Stomach (tissue), 9 donors: ENCODE results near the gene CLSTN2. TPM values are rescaled to one million over a fixed set of nuclear protein-coding genes. Genes with fewer than 3 reads are reported as not detected.

Experiments
- DNase-seq, 2 donors: peaks; one replicate each; pipeline versions ENCODE4 v3.0.0 to v3.0.0-alpha.2; 2013 to 2019
- H3K27ac ChIP-seq, 5 donors: fragments of 200-600 bp in 4 of 5; sonication (generic) in 4 of 5; one replicate each; pipeline ENCODE4 v1.5.1; 2013 to 2019; ENCODE audit warnings: mild to moderate bottlenecking in 1 of 5, moderate library complexity in 1 of 5
- H3K27me3 ChIP-seq, 3 donors: fragments of 200-600 bp; sonication (generic); one replicate each; pipeline ENCODE4 v1.5.1; 2017 to 2019; ENCODE audit warnings: mixed run types in 1 of 3
- H3K36me3 ChIP-seq, 4 donors: fragments of 200-600 bp; sonication (generic); 1 replicate in 3 of 4; 2 replicates in 1 of 4; pipeline ENCODE4 v1.5.1; 2016 to 2019
- H3K4me1 ChIP-seq, 4 donors: fragments of 200-600 bp; sonication (generic); one replicate each; pipeline ENCODE4 v1.5.1; 2016 to 2019
- H3K4me3 ChIP-seq, 4 donors: fragments of 200-600 bp; sonication (generic) in 3 of 4; one replicate each; pipeline ENCODE4 v1.5.1; 2016 to 2019; ENCODE audit warnings: mild to moderate bottlenecking in 1 of 4
- H3K9me3 ChIP-seq, 4 donors: fragments of 200-600 bp; sonication (generic); one replicate each; pipeline ENCODE4 v1.5.1; 2016 to 2019
- CTCF ChIP-seq, 7 experiments: fragments of 450-650 bp in 4 of 7; fragments of 200-600 bp in 3 of 7; sonication (generic) in 3 of 7; IDR thresholded peaks; one replicate each; pipeline ENCODE4 v1.5.1; 2016 to 2019; ENCODE audit warnings: antibody characterized with exemption in 7 of 7, control low read depth in 2 of 7, mild to moderate bottlenecking in 1 of 7
- EP300 ChIP-seq: sonication (generic); formaldehyde crosslinking; IDR thresholded peaks from one replicate; pipeline ENCODE4 v1.6.1; 2017; ENCODE audit warnings: antibody characterized with exemption
- POLR2A ChIP-seq, 4 donors: fragments of 450-650 bp; IDR thresholded peaks; one replicate each; pipeline ENCODE4 v1.6.1; 2016; ENCODE audit warnings: antibody characterized with exemption in 4 of 4, control low read depth in 2 of 4, mild to moderate bottlenecking in 1 of 4, moderate library complexity in 1 of 4
- POLR2AphosphoS5 ChIP-seq, 3 donors: sonication (generic); formaldehyde crosslinking; IDR thresholded peaks; one replicate each; pipeline ENCODE4 v1.6.1; 2016; ENCODE audit warnings: antibody characterized with exemption in 3 of 3
- WGBS, 5 donors: extraction: QIAGEN DNeasy Blood & Tissue Kit in 3 of 5; methylation state at CpG; one replicate each; pipeline versions ENCODE4 v1.1.5 to v1.1.7; 2013 to 2018; 5-methylcytosine and 5-hydroxymethylcytosine counted together
- intact Hi-C: fragments of 100-400 bp; cut with DNase I; formaldehyde crosslinking; loops from one replicate; pipeline ENCODE4 v1.15.1; 2023; ENCODE audit warnings: low total_unique reads
- polyA plus RNA-seq, 3 donors: library from polyadenylated mRNA; stranded (reverse); fragments of 200-250 nt; gene quantifications; one replicate each; pipeline ENCODE4 v1.2.3, GENCODE V29; 2013
- total RNA-seq, 5 donors: library from RNA; depleted of rRNA; stranded (reverse); fragments of >200 nt; gene quantifications; one replicate each; pipeline versions ENCODE4 v1.1.0 to v1.2.3, GENCODE V29; 2014 to 2016
- donor health status: healthy with polysubstance abuse.
- donor health status: Bipolar disorder and iron deficiency.
- donor health status: healthy.

The CLSTN2 gene
- total and polyA plus RNA-seq, 8 donors, result 0.10 to 5.4 (median 1.7) TPM

DNA sequence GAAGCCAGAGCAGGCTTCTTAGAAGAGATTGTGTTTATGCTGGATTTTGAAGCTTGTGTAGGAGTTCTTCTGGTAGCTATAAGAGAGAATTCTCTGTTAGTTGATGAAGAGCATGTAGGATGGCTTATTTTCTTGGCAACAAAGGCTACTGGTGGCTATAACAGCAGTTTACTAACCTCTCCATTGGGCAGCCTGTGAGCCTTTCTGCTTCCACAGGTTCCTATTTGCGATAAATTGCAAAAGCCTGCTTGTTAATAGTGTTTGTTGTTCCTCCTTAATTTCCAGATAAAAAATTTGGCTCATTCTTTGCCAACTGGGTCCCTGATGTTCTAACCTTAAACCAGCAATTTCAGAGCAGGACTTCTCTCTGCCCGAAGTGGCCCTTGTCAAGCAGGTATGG lies 452.3 kb downstream of the CLSTN2 start:
- Histone ChIP-seq H3K27me3 (no peaks in the 10 kb centered on the region), H3K9me3 (no peaks in the 10 kb centered on the region), H3K4me3 (no peak overlapping the region), H3K4me1 (peaks cover 0 to 8% (median 3%) of the 10 kb centered on the region in 4 donors), H3K27ac (no peak overlapping the region), H3K36me3 (no peaks in the 10 kb centered on the region)
- intact Hi-C loops, result no loop called here
- WGBS, 5 donors, result 67 to 90% (median 87%) methylated on average over 2 of the region's 2 CpGs
- TF ChIP-seq POLR2AphosphoS5 (IDR thresholded peaks at IDR 0.05) (no peak), POLR2A (IDR thresholded peaks at IDR 0.05) (no peak), CTCF (IDR thresholded peaks at IDR 0.05) (no peak), EP300 (no peak)
- no peak for DNase-seq

- Histone ChIP-seq H3K36me3 (no peaks in the 10 kb centered on the region), H3K9me3 (no peaks in the 10 kb centered on the region), H3K4me1 (peaks cover 0 to 7% (median 3%) of the 10 kb centered on the region in 4 donors), H3K27ac (no peak overlapping the region), H3K4me3 (no peak overlapping the region), H3K27me3 (no peaks in the 10 kb centered on the region)
- no peak for TF ChIP-seq POLR2A (IDR thresholded peaks at IDR 0.05)
- TF ChIP-seq CTCF (IDR thresholded peaks at IDR 0.05), result no peak
- TF ChIP-seq POLR2AphosphoS5 (IDR thresholded peaks at IDR 0.05), result no peak
- TF ChIP-seq EP300, result no peak
- 53 to 70% (median 64%) methylated on average over 2 of the region's 2 CpGs for WGBS, 5 donors
- intact Hi-C loops, result no loop called here
- no peak for DNase-seq
These were observed 453.4 kb downstream of the CLSTN2 start for GRCh38 chr3:140388202-140388922.

DNA sequence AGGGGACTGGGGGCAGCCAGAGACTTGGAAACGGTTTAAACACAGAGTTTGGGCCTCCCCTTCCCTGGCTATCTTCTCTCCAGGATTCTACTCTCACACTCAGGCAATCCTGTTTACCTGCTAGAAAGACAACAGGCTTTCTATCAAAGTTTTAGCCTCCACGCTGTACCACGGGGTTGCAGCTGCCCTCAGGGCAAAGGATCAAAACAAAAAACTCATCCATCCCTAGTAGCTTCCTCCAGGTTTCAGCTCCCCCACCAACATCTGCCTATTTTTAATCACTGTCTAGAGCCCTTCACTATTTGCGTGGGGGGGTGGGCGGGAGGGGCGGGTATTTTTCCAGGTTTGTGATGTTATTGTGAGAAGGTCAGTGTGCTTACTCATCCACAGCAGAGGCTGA lies 456.1 kb downstream of the CLSTN2 start:
- Histone ChIP-seq H3K4me3 (no peak overlapping the region), H3K9me3 (no peaks in the 10 kb centered on the region), H3K4me1 (peaks cover 0 to 5% (median 0%) of the 10 kb centered on the region in 4 donors), H3K27ac (no peak overlapping the region), H3K36me3 (no peaks in the 10 kb centered on the region), H3K27me3 (no peaks in the 10 kb centered on the region)
- no peak for TF ChIP-seq EP300
- no peak for TF ChIP-seq CTCF (IDR thresholded peaks at IDR 0.05)
- TF ChIP-seq POLR2A (IDR thresholded peaks at IDR 0.05), result no peak
- no peak for TF ChIP-seq POLR2AphosphoS5 (IDR thresholded peaks at IDR 0.05)
- intact Hi-C loops, result no loop called here
- WGBS, 5 donors, result 42 to 74% (median 55%) methylated on average over 6 of the region's 6 CpGs
- DNase-seq, result no peak

DNA sequence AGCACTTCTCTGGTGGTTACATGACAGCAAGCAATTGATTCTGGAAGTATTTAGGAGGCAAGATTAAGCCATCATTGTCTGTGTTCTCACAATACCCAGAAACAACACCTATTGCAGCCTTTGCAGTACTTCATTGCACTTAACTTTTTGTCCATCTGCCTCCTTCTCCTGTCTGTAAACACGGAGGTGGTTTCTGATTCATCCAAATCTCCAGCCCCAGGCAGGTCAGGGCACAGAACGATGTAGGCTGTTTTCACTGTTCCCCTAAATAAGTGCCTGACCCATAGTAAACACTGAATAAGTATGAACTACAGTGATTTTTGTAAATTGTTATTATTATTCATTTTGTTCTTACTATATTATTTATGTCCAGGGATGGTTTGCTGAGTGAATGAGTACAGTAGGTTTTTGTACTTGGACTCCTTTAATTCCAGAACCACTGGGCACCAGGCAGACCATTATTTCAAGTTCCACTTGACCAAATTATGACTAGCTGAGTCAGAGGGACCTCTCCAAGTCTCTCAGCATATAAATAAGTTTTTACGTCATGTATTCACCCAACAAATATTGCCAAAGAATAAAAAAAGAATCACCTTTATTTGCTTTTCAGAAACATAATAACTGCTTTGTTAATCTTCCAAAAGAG lies 459.6 kb downstream of the CLSTN2 start:
- no peaks in the 10 kb centered on the region for H3K27me3 ChIP-seq
- no peaks in the 10 kb centered on the region for H3K9me3 ChIP-seq
- H3K4me3 ChIP-seq, result no peak overlapping the region
- DNase-seq, result no peak
- H3K4me1 ChIP-seq, result no peaks in the 10 kb centered on the region
- TF ChIP-seq CTCF (IDR thresholded peaks at IDR 0.05) (no peak), POLR2A (IDR thresholded peaks at IDR 0.05) (no peak), POLR2AphosphoS5 (IDR thresholded peaks at IDR 0.05) (no peak), EP300 (no peak)
- 58 to 78% (median 67%) methylated on average over 3 of the region's 3 CpGs for WGBS, 5 donors
- intact Hi-C loops, result no loop called here
- no peaks in the 10 kb centered on the region for H3K36me3 ChIP-seq
- H3K27ac ChIP-seq, result no peak overlapping the region
